Endothelial cell of umbilical vein (primary cell): Measurements from ENCODE around the gene FAM120B. TPM values are rescaled to one million over a fixed set of nuclear protein-coding genes. Genes with fewer than 3 reads are reported as not detected.

ENCODE experiments used
- BruUV-seq: library from RNA; stranded (reverse); fragments of 400-500 nt; replicated peaks from 2 replicates; lab custom pipeline; 2021; lab: Mats Ljungman, UMichigan
- CTCF ChIA-PET: fragments of 300-600, 350-600 bp; sonication (Branson Sonifier 250); formaldehyde crosslinking; loops from one replicate; lab custom pipeline; 2021; ENCODE audit warnings: antibody characterized with exemption, inconsistent platforms; lab: Charles Lee
- POLR2A ChIA-PET: fragments of 300-600, 350-600 bp; sonication (Branson Sonifier 250); formaldehyde crosslinking; loops from one replicate; lab custom pipeline; 2021; ENCODE audit warnings: antibody characterized with exemption, inconsistent platforms; lab: Charles Lee
- DNase-seq: peaks from one replicate; pipeline ENCODE4 v3.0.0-alpha.2; 2011; ENCODE audit warnings: low read depth, low spot score
- FAIRE-seq: peaks from 2 replicates; lab custom pipeline; 2011; peaks lifted over from hg19 to GRCh38; lab: Jason Lieb, UNC
- H2AFZ ChIP-seq: 2 replicates; pipeline ENCODE4 v1.6.0; 2012; ENCODE audit warnings: low read depth, low read length, control low read depth, inconsistent platforms
- H3K27ac ChIP-seq: 2 replicates; pipeline ENCODE4 v1.5.1; 2011; ENCODE audit warnings: low read depth, mild to moderate bottlenecking, control low read depth, low read length, moderate library complexity; ENCODE audit not compliant: insufficient read depth
- H3K27me3 ChIP-seq, 2 experiments: 2 replicates each; pipeline versions ENCODE4 v1.6.0 to v1.6.1; 2011; ENCODE audit warnings: low read length in 2 of 2, mixed read lengths in 1 of 2; ENCODE audit not compliant: control insufficient read depth in 2 of 2, insufficient read depth in 2 of 2
- H3K36me3 ChIP-seq, 2 experiments: 2 replicates in 1 of 2; 3 replicates in 1 of 2; pipeline ENCODE4 v1.5.1; 2011; ENCODE audit warnings: low read length in 2 of 2, mild to moderate bottlenecking in 1 of 2, moderate library complexity in 1 of 2; ENCODE audit not compliant: control insufficient read depth in 2 of 2, insufficient read depth in 2 of 2; ENCODE audit errors: extremely low read depth in 1 of 2
- H3K4me1 ChIP-seq: 3 replicates; pipeline ENCODE4 v1.5.1; 2011; ENCODE audit warnings: mild to moderate bottlenecking, low read length; ENCODE audit not compliant: control insufficient read depth, insufficient read depth; ENCODE audit errors: extremely low read depth
- H3K4me2 ChIP-seq: 2 replicates; pipeline ENCODE4 v1.6.1; 2011; ENCODE audit warnings: low read length, control low read depth, mixed read lengths; ENCODE audit not compliant: insufficient read depth
- H3K4me3 ChIP-seq, 3 experiments: fragments of 200-600 bp in 1 of 3; sonication (generic), shearing (Covaris generic) in 1 of 3; replicated peaks in 1 of 3; 2 replicates each; pipeline ENCODE4 v1.5.1; 2011 to 2016; ENCODE audit warnings: control low read depth in 3 of 3, low read length in 3 of 3, mild to moderate bottlenecking in 2 of 3, inconsistent platforms in 1 of 3, low read depth in 1 of 3, moderate library complexity in 1 of 3; ENCODE audit not compliant: insufficient read depth in 1 of 3
- H3K79me2 ChIP-seq: 2 replicates; pipeline ENCODE4 v1.6.0; 2012; ENCODE audit warnings: low read length, inconsistent platforms; ENCODE audit not compliant: control insufficient read depth, insufficient read depth
- H3K9ac ChIP-seq: replicated peaks from 2 replicates; pipeline ENCODE3; 2011; ENCODE audit warnings: low read length, control low read depth; ENCODE audit not compliant: insufficient read depth; ENCODE audit errors: extremely low read depth
- H3K9me1 ChIP-seq: replicated peaks from 3 replicates; pipeline ENCODE4 v1.6.0; 2011; ENCODE audit warnings: mild to moderate bottlenecking, low read length; ENCODE audit not compliant: control insufficient read depth, insufficient read depth; ENCODE audit errors: extremely low read depth
- H3K9me3 ChIP-seq: replicated peaks from 2 replicates; pipeline ENCODE4 v1.5.1; 2012; ENCODE audit warnings: low read length, inconsistent platforms; ENCODE audit not compliant: control insufficient read depth, insufficient read depth
- H4K20me1 ChIP-seq: replicated peaks from 2 replicates; pipeline ENCODE3; 2011; ENCODE audit warnings: mild to moderate bottlenecking, low read length; ENCODE audit not compliant: control insufficient read depth, insufficient read depth; ENCODE audit errors: extremely low read depth
- EZH2 ChIP-seq: IDR thresholded peaks from 2 replicates; pipeline ENCODE4 v1.6.1; 2012; ENCODE audit warnings: borderline replicate concordance, low read depth, mild to moderate bottlenecking, moderate library complexity, low read length, inconsistent platforms; ENCODE audit not compliant: severe bottlenecking
- FOS ChIP-seq: IDR thresholded peaks from 2 replicates; pipeline ENCODE4 v1.6.1; 2011; ENCODE audit warnings: mild to moderate bottlenecking, low read length, moderate library complexity, borderline replicate concordance; ENCODE audit not compliant: insufficient read depth
- GATA2 ChIP-seq: IDR thresholded peaks from 2 replicates; pipeline ENCODE4 v1.7.0; 2011; ENCODE audit warnings: low read depth, mild to moderate bottlenecking, moderate library complexity, mixed read lengths, low read length; ENCODE audit not compliant: insufficient read length, insufficient read depth
- JUN ChIP-seq: IDR thresholded peaks from 2 replicates; pipeline ENCODE4 v1.6.1; 2011; ENCODE audit warnings: borderline replicate concordance, low read depth; ENCODE audit not compliant: insufficient read length, insufficient read depth
- MYC ChIP-seq: IDR thresholded peaks from one replicate; pipeline ENCODE4 v1.6.1; 2011; ENCODE audit warnings: mild to moderate bottlenecking, low read depth, low read length
- POLR2A ChIP-seq: IDR thresholded peaks from 2 replicates; pipeline ENCODE4 v1.6.1; 2012; ENCODE audit warnings: low read depth, mild to moderate bottlenecking, control low read depth, low read length
- POLR2AphosphoS5 ChIP-seq: IDR thresholded peaks from 2 replicates; pipeline ENCODE4 v1.6.1; 2012; ENCODE audit warnings: low read depth, mild to moderate bottlenecking, control low read depth, low read length, moderate library complexity; ENCODE audit not compliant: insufficient read depth
- dilution Hi-C: fragments of 300-500 bp; cut with MboI; formaldehyde crosslinking; loops from one replicate; pipeline ENCODE4 v1.15.0; 2019; ENCODE audit warnings: low sequenced_read_pairs; ENCODE audit not compliant: extremely low pct_ligation_motif_present
- intact Hi-C: fragments of 100-400 bp; cut with micrococcal nuclease; formaldehyde crosslinking; loops from one replicate; pipeline ENCODE4 v1.10.0; 2022
- polyA plus RNA-seq, 4 experiments: library from polyadenylated mRNA; depleted of rRNA in 3 of 4; stranded (reverse) in 3 of 4; unstranded in 1 of 4; fragments of >200 nt; gene quantifications; 2 replicates each; pipeline versions ENCODE4 v1.2.1 to v1.2.3, GENCODE V29; 2011 to 2012; ENCODE audit warnings: missing spikeins in 1 of 4
- total RNA-seq: library from RNA; stranded (reverse); gene quantifications from 2 replicates; pipeline ENCODE4 v1.2.3, GENCODE V29; 2021
- TF ChIP-seq, protein P1 (sequence below), 2 donors: IDR thresholded peaks; 1 replicate in 1 of 2; 2 replicates in 1 of 2; pipeline ENCODE4 v1.5.1; 2011; ENCODE audit warnings: low read length in 2 of 2, mild to moderate bottlenecking in 2 of 2, moderate library complexity in 2 of 2, control low read depth in 1 of 2, inconsistent platforms in 1 of 2, low read depth in 1 of 2; ENCODE audit not compliant: insufficient read depth in 1 of 2; ENCODE audit errors: extremely low read depth in 1 of 2
- TF ChIP-seq, protein P2 (sequence below): IDR thresholded peaks from 2 replicates; pipeline ENCODE4 v1.6.1; 2011; ENCODE audit not compliant: insufficient read depth, insufficient read length

The FAM120B gene
- total and polyA plus RNA-seq, 2 donors (not counting 3 experiments of a cell fraction or from before 2014, with no cell fraction given) = 10.8 to 28.2 TPM

DNA sequence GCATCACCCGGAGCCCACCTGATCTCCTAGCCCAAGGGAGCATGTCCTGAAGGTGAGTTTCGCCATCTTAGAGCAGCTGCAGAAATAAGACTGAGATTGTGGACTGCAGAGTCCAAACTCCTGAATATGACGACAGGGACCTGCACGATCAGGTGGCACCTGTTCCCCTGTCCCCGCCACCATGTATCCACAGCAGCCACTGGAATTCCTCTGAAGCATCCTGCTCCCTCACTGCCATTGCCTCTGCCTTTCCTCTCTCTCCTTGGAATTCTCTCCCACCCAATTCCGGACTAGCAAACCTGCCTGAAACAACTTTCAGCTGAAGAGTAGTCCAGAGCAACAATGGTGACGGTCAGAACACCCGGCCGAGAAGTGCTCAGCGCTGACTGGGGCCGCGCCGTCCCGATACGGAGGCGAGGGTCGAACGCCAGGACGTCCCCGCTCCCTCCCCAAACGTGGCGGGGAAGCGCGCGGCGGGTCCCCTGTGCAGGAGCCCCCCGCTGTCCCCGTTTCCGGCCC, 694 bp upstream of the FAM120B start:
- H3K4me2 ChIP-seq = peak overlapping the region; percentile 78
- H3K4me1 ChIP-seq = peaks cover 11% of the 10 kb centered on the region
- H2AFZ ChIP-seq = peak overlapping the region; percentile 90
- peaks cover 39% of the 10 kb centered on the region for H3K79me2 ChIP-seq
- no peaks in the 10 kb centered on the region for H3K9me3 ChIP-seq
- peak; percentile 44 for FAIRE-seq
- no peaks in the 10 kb centered on the region for H3K9me1 ChIP-seq
- POLR2A ChIA-PET = no interaction called here
- no peaks in the 10 kb centered on the region for H3K36me3 ChIP-seq
- no peaks in the 10 kb centered on the region for H3K27me3 ChIP-seq
- TF ChIP-seq MYC (no peak), POLR2A (no peak), EZH2 (no peak), GATA2 (no peak), JUN (no peak), FOS (no peak), POLR2AphosphoS5 (no peak)
- TF ChIP-seq, protein P1, sequence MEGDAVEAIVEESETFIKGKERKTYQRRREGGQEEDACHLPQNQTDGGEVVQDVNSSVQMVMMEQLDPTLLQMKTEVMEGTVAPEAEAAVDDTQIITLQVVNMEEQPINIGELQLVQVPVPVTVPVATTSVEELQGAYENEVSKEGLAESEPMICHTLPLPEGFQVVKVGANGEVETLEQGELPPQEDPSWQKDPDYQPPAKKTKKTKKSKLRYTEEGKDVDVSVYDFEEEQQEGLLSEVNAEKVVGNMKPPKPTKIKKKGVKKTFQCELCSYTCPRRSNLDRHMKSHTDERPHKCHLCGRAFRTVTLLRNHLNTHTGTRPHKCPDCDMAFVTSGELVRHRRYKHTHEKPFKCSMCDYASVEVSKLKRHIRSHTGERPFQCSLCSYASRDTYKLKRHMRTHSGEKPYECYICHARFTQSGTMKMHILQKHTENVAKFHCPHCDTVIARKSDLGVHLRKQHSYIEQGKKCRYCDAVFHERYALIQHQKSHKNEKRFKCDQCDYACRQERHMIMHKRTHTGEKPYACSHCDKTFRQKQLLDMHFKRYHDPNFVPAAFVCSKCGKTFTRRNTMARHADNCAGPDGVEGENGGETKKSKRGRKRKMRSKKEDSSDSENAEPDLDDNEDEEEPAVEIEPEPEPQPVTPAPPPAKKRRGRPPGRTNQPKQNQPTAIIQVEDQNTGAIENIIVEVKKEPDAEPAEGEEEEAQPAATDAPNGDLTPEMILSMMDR (IDR thresholded peaks at IDR 0.05; ENCODE audit: extremely low read depth in 1 of 2, insufficient read depth in 1 of 2, low read depth in 1 of 2, low read length in 2 of 2) = no peak
- TF ChIP-seq, protein P2, sequence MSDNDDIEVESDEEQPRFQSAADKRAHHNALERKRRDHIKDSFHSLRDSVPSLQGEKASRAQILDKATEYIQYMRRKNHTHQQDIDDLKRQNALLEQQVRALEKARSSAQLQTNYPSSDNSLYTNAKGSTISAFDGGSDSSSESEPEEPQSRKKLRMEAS = no peak
- no peaks in the 10 kb centered on the region for H4K20me1 ChIP-seq
- CTCF ChIA-PET = interaction anchor here (1.7 kb wide), 1 partner anchor 474 kb away, joined by 5 read pairs; no protein-coding TSS in a partner anchor
- H3K9ac ChIP-seq = peak overlapping the region; percentile 64
- intact Hi-C loops (loop anchor here (1.0 to 5.0 kb wide), 8 partner anchors 13 to 604 kb away; partner anchors contain the start of genes C6orf120 and WDR27), dilution Hi-C loops (no loop called here)
- H3K4me3 ChIP-seq = peak overlapping the region; percentile 48 to 86 (median 78)
- H3K27ac ChIP-seq = peak overlapping the region; percentile 73
- no TSS peak for BruUV-seq
- no peak for DNase-seq
